Left colon (tissue), 2 donors: ENCODE results near the gene CTNNA3. TPM values are rescaled to one million over a fixed set of nuclear protein-coding genes. Genes with fewer than 3 reads are reported as not detected.
A peak's percentile ranks its signal among the peaks of the same experiment; 100 is the strongest.

ENCODE experiments used
- ATAC-seq: fragments of 200-7000 bp; cut with Tn5 transposase; one replicate; pipeline ENCODE4 v1.9.1; 2020; ENCODE audit warnings: mild to moderate bottlenecking, moderate library complexity
- DNase-seq, 2 donors: peaks; one replicate each; pipeline ENCODE4 v3.0.0-alpha.2; 2020
- intact Hi-C, 2 donors: fragments of 100-400 bp; cut with DNase I in 1 of 2; cut with micrococcal nuclease in 1 of 2; formaldehyde crosslinking; loops; one replicate each; pipeline versions ENCODE4 v1.11.2 to v1.14.0; 2022; cut with DNase I, micrococcal nuclease
- total RNA-seq, 2 donors: library from RNA; stranded (reverse); fragmentation: NEBNext Ultra II Directional; extraction: Animal tissue kit (Norgen Biotek cat#: 25700); gene quantifications; one replicate each; pipeline ENCODE4 v1.2.1, GENCODE V29; 2021
- donor health status: DM: no; HTN: no; CAD: no.
- donor health status: DM: yes; HTN: yes; CAD: no.

The CTNNA3 gene
- total RNA-seq, 2 donors from 2014 or later: 0.21 to 1.0 TPM

- intact Hi-C loops: no loop called here
- no peak for DNase-seq
- ATAC-seq: no peak
Measured at GRCh38 chr10:66537186-66537585, 1158.8 kb downstream of the CTNNA3 start.

GRCh38 chr10:66535439-66535838 is 1160.6 kb downstream of the CTNNA3 start:
- intact Hi-C loops: no loop called here
- no peak for ATAC-seq
- DNase-seq: no peak

DNA sequence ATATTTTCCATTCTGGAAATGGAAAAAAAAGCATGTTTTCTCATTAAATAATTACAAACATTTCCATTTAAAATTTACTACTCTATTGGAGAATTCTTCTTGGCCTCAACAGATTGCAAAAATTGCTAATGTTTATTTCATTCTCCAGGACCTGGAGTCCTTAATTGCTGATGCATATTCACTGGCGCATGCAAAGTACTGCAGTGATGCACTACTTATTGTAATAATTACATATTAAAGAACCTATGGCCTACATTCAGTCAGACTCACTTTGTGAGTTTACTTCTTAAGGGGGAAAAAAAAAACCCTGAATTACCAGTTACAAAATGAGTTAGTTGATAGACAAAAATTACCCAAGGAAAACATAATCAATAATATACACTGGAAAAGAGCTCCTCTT is 1161.1 kb downstream of the CTNNA3 start:
- no peak for DNase-seq
- intact Hi-C loops: no loop called here
- ATAC-seq: no peak

DNA sequence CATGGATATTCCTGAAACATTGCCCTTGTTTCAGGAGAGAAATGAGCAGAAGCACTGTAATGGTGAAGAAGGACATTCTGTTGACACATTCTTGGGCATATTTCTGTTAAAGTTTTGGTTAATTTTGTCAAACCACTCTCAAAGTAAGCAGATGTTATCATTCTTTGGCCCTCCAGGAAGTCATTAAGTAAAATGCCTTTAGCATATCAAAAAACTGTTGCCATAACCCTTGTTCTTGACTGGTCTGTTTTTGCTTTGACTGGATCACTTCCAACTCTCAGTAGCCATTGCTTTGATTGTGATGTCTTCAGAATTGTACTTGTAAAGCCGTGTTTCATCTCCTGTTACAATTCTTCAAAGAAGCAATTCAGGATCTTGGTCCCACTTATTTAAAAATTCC is 1174.5 kb downstream of the CTNNA3 start:
- intact Hi-C loops: no loop called here
- no peak for DNase-seq
- ATAC-seq: no peak

DNA sequence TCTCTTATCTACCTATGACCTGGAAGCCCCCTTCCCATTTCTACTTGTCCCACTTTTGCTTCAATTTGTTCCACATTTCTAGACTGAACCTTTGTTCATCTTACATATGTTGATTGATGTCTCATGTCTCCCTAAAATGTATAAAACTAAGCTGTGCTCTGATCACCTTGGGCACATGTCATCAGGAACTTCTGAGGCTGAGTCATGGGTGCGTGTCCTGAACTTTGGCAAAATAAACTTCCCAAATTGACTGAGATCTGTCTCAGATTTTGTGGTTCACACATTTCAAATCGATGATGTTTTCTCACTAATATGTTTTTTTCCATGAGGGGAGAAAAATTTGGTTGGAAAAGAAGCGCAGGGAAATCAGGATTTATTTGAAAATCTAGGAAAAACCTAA is 1176.4 kb downstream of the CTNNA3 start:
- no peak for ATAC-seq
- DNase-seq: no peak
- intact Hi-C loops: no loop called here

- intact Hi-C loops: no loop called here
- ATAC-seq: no peak
- no peak for DNase-seq
Measured at GRCh38 chr10:66514666-66515065, 1181.3 kb downstream of the CTNNA3 start.

DNA sequence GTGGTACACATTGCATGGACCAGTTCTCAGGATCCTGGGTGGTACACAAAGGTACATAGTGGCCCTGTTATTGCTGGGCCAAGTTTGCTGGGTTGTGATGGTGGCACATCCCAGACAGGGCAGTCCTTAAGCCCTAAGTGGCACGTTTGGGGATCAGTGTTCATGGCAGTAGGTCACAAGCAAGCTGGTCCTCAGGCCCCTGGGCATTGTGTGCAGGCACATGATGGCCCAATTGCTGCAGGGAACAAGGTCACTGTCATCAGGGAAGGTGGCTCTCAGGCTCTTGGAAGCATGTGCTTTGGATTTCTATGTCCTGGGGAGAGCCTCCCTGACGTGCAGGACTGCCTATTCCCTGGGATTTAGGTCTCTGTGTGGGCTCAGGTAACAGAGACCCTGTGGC is 1182.5 kb downstream of the CTNNA3 start:
- ATAC-seq (no peak), DNase-seq (peak in 1 of 2 donors; percentile 3)
- intact Hi-C loops: no loop called here

DNA sequence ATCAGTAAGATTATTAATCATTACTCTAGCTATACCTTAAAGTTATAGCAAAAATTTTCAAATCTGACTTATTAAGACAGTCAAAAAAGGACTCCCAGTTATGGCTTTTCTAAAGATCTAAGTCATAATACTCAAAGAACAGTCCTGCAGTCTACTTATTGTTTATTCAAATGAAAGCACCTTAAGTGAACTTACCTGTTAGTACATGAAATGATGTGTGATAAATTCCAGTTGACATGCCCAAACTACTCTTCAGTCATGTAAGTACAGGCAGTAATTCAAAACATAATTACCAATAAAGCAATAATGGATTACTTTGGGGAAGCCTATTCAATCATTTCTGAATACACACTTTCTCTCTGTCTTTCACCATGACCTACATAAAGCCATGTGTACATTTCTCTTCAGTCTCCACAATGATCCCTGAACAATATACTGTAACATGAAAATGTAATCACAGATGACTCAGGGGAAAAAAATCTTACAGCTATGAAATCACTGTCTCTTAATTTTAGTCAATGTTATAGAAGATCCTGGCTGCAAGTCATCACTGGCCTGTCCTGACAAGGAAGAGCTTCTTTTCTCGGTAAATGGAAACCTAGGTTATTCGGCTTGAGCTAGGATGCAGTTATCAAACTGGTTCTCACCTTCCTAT is 1190.9 kb downstream of the CTNNA3 start:
- no peak for ATAC-seq
- DNase-seq: no peak
- intact Hi-C loops: no loop called here

- ATAC-seq: no peak
Measured at GRCh38 chr10:66501356-66501755, 1194.6 kb downstream of the CTNNA3 start.

DNA sequence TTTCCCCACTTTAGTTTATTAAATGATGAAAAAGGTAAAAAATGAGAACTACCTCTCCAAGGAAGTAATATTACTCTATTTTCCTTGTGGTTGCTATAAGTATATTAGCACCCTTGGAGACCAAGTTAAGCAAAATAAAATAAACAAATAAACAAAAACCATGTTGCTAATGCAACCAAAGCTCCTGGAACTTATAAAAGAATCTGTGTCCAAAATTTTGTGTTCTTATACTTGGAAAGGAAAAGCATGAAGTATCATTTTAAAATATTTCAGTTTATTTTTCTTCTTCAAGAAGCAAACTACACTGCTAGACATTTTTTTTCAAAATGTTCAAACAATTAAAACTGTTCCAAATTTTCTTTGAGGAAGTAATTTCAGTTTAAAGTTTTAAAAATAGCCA is 1212.0 kb downstream of the CTNNA3 start:
- no peak for ATAC-seq

More at GRCh38 chr10:66501356-66501755, 1194.6 kb downstream of the CTNNA3 start:
- no peak for DNase-seq
- intact Hi-C loops: no loop called here

GRCh38 chr10:66472156-66472555 is 1223.8 kb downstream of the CTNNA3 start:
- no peak for ATAC-seq
- intact Hi-C loops: no loop called here

More for the DNA sequence above, 1212.0 kb downstream of the CTNNA3 start:
- DNase-seq: no peak
- intact Hi-C loops: no loop called here

DNA sequence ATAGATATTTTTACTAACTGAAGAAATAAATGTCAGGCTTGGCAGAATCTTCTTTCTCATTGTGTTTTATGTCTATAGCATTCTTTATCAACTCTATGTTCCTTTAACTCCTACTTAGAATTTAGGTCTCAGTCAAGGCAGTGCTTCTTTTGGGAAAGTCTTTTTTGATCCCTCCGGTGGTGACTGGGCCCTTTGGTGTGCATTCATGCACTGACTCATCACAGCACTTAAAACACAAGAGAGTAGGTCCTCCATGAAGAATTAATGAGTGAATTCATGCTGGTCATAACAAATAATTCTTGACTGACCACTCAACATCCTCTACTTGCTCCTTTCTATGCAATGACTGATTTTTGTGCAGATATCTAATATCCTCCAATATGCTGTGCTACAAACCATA is 1229.0 kb downstream of the CTNNA3 start:
- intact Hi-C loops: no loop called here
- ATAC-seq (no peak), DNase-seq (no peak)

More at GRCh38 chr10:66472156-66472555, 1223.8 kb downstream of the CTNNA3 start:
- DNase-seq: no peak

- intact Hi-C loops: no loop called here
- no peak for ATAC-seq
- no peak for DNase-seq
Measured at GRCh38 chr10:66466622-66467021, 1229.4 kb downstream of the CTNNA3 start.

GRCh38 chr10:66463611-66464010 is 1232.4 kb downstream of the CTNNA3 start:
- intact Hi-C loops: no loop called here
- no peak for ATAC-seq
- no peak for DNase-seq

- no peak for DNase-seq
Measured at GRCh38 chr10:66457629-66458028, 1238.4 kb downstream of the CTNNA3 start.

DNA sequence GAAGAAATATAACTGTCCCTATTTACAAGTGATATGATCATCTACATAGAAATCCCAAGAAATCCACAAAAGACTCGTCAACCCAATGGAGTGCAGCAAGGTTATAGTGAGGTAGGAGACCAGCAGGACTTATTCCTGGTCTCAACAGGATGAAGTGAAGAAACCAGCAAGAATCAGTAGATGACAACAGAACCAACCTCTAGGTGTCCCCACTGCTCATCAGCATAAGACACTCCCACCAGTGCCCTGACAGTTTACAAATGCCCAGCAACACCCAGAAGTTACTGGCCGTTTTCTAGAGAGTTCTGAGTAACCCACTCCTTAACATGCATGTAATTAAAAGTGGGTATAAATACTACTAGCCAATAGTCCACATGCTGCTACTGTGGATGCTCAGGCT is 1240.7 kb downstream of the CTNNA3 start:
- no peak for ATAC-seq
- intact Hi-C loops: no loop called here
- no peak for DNase-seq

More at GRCh38 chr10:66457629-66458028, 1238.4 kb downstream of the CTNNA3 start:
- ATAC-seq: no peak
- intact Hi-C loops: no loop called here

DNA sequence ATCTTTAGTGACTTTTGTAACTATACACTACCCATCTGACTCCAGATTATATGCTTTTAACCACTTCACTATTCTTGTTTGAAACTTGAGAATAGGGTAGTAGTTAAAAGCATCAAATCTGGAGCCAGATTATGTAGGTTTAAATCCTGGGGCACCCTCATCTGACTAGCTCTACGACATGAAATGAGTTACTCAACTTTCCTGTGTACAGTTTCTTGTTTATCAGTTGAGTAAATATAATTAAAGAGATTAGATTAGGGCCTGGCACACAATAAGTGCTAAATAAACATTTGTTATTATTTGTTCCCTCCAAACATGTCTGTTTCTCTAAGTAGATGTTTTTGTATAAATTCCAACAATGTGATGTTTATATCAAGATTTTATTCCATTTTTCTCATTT is 1255.4 kb downstream of the CTNNA3 start:
- no peak for ATAC-seq
- intact Hi-C loops: no loop called here
- no peak for DNase-seq

DNA sequence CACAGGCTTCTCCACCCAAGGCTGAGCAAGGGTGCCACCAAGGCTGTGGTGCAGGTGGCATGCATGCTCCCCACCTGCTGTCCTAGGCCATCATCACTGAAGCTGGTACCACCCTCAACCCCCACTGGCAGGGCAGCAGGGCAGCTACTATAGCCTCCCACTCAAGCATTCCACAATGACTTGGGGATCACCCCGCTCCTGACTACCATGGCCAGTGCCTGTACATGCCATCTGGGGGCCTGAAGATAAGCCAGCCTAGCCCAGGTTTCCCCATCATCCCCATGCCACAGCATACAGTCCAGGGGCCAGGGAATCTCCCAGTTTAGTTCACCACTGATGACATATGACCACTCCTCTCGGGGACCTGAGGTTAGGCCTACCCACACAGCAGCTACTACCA is 1281.1 kb downstream of the CTNNA3 start:
- intact Hi-C loops: no loop called here
- DNase-seq (no peak), ATAC-seq (no peak)

DNA sequence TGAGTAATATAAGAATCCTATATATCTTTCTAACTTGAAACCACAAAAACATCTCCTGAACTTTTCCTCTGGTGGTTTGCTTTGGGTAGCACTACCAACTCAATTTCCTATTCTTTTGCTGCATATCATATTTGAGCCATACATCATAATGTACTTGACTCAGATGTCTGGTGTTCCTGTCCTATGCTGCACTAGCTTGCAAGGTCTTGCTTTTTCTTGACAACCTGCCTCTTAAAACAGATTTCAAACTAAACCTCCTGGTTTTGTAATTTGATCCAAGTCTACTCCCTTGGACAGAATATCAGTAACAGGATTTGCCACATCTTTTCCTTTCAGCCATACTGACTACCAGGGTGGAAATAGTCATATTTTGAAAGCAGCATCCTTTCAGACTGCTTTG is 1290.4 kb downstream of the CTNNA3 start:
- no peak for ATAC-seq
- no peak for DNase-seq
- intact Hi-C loops: no loop called here

GRCh38 chr10:66398669-66399068 is 1297.3 kb downstream of the CTNNA3 start:
- intact Hi-C loops: no loop called here

DNA sequence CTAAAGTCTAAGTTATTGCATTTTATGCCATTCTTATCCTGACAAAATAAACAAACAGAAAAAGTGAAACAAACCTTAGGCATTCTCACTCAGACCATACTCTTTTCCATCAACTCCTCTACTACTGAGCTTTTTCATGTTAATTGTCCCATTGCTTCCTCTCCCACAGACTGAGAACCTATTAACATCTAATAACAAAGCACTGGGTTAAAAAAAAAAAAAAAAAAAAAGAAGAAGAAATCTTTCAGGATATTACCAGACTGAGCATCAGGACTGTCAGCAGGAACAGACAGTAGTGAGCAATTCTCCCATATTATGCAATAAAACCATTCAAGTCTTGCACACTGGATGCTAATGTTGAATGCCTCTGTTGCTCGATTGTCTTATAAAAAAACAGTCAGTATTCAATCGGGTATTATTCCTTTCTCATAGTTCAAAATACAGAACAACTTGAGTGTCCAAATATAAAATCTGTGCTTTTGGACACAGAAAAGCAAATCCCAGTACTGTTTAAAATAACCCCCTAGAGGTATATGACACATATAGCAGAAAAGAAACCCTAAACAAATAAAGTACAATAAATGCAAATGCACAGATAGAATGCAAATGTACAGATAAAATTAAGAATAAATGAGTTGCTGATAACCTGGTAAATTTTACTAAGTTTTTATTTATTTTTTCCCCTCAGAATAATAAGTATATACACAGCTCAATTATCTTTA is 1301.5 kb downstream of the CTNNA3 start:
- ATAC-seq: no peak
- no peak for DNase-seq
- intact Hi-C loops: no loop called here

More at GRCh38 chr10:66398669-66399068, 1297.3 kb downstream of the CTNNA3 start:
- DNase-seq (no peak), ATAC-seq (no peak)
